KMS-11 (cell line): Measurements from ENCODE around the gene LONRF2.

Experiments used
- H2AFZ ChIP-seq: fragments of 200-600 bp; sonication (generic); 2 replicates; pipeline ENCODE4 v1.6.1; 2016; ENCODE audit warnings: antibody characterized with exemption, mixed run types, low read depth
- H3K27ac ChIP-seq: fragments of 200-600 bp; sonication (generic); 2 replicates; pipeline ENCODE4 v1.6.1; 2016; ENCODE audit warnings: mild to moderate bottlenecking, mixed run types
- H3K27me3 ChIP-seq: fragments of 200-600 bp; sonication (generic); 2 replicates; pipeline ENCODE4 v1.6.1; 2017; ENCODE audit warnings: mild to moderate bottlenecking, low read depth, mixed run types, moderate library complexity; ENCODE audit not compliant: insufficient read depth
- H3K36me3 ChIP-seq: fragments of 200-600 bp; sonication (generic); 2 replicates; pipeline ENCODE4 v1.6.1; 2017; ENCODE audit warnings: mild to moderate bottlenecking, mixed run types; ENCODE audit not compliant: insufficient read depth
- H3K4me1 ChIP-seq: fragments of 200-600 bp; sonication (generic); 2 replicates; pipeline ENCODE4 v1.6.1; 2016; ENCODE audit warnings: mild to moderate bottlenecking, low read depth, mixed run types; ENCODE audit not compliant: poor library complexity, severe bottlenecking
- H3K4me2 ChIP-seq: fragments of 200-600 bp; sonication (generic); 2 replicates; pipeline ENCODE4 v1.7.0; 2016; ENCODE audit warnings: mild to moderate bottlenecking, mixed run types
- H3K4me3 ChIP-seq: fragments of 200-600 bp; sonication (generic); IDR thresholded peaks from 2 replicates; pipeline ENCODE4 v1.6.1; 2017; ENCODE audit warnings: low read depth, low read length, mixed read lengths; ENCODE audit not compliant: insufficient read depth
- H3K79me2 ChIP-seq: fragments of 200-600 bp; sonication (generic); 2 replicates; pipeline ENCODE4 v1.6.1; 2016; ENCODE audit warnings: low read depth, mixed run types; ENCODE audit not compliant: insufficient read depth
- H3K9ac ChIP-seq: fragments of 200-600 bp; sonication (generic); 2 replicates; pipeline ENCODE4 v1.6.1; 2016; ENCODE audit warnings: mild to moderate bottlenecking, mixed run types
- H4K20me1 ChIP-seq: fragments of 200-600 bp; sonication (generic); 2 replicates; pipeline ENCODE4 v1.6.1; 2016; ENCODE audit warnings: mild to moderate bottlenecking, mixed run types; ENCODE audit not compliant: insufficient read depth
- CTCF ChIP-seq: fragments of 200-600 bp; sonication (generic); conservative IDR thresholded peaks from 2 replicates; pipeline ENCODE4 v1.6.1; 2017; ENCODE audit warnings: low read depth, mild to moderate bottlenecking, antibody characterized with exemption, low read length, moderate library complexity, mixed read lengths

Gene LONRF2

DNA sequence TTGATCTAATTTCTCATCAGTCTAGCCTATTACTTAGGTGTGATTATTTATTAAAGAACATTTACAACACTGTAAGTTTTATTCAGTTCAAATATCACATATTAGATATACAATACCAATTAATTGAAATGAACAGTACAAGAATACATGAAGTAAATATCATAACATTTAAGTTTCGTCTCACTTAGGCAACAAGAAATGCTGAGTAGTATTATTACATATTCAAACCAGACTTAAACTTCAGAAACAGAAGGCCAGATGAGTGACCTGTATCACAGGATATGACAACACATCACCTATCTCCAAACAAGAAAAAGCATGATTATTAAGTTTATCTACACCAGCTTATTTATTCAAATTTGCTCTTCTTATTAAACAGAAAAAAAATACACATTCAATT is 48.9 kb downstream of the LONRF2 start:
- Histone ChIP-seq H3K27ac (no peak overlapping the region), H3K9ac (no peak overlapping the region), H3K4me3 (no peak overlapping the region), H4K20me1 (no peaks in the 10 kb centered on the region), H3K36me3 (no peaks in the 10 kb centered on the region), H3K4me1 (no peaks in the 10 kb centered on the region), H3K79me2 (no peaks in the 10 kb centered on the region), H3K4me2 (no peak overlapping the region), H2AFZ (no peak overlapping the region), H3K27me3 (no peaks in the 10 kb centered on the region)
- no peak for TF ChIP-seq CTCF

DNA sequence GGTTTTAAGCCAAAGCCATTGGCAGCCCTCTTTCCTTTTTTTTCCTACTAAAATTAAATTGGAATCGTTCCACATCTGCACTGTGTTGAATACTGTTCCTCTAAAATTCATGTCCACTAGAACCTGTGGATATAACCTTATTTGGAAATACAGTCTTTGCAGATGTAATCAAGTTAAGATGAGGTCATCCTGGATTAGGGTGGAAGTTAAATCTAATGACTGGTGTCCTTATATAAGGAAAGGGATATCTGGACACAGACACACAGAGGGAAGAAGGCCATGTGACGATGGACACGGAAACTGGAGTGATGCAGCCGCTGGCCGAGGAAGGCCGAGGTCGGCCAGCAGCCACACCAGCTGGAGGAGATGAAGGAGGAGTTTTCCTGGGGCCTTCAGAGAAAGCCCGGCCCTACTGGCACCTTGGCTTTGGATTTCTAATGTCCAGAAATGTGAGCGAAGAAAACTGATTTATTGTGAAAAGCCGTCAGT is 49.4 kb downstream of the LONRF2 start:
- no peaks in the 10 kb centered on the region for H4K20me1 ChIP-seq
- H3K4me2 ChIP-seq = no peak overlapping the region
- no peak for TF ChIP-seq CTCF
- no peaks in the 10 kb centered on the region for H3K36me3 ChIP-seq
- H2AFZ ChIP-seq = no peak overlapping the region
- no peak overlapping the region for H3K27ac ChIP-seq
- H3K4me1 ChIP-seq = no peaks in the 10 kb centered on the region
- no peak overlapping the region for H3K9ac ChIP-seq
- H3K27me3 ChIP-seq = no peaks in the 10 kb centered on the region
- H3K79me2 ChIP-seq = no peaks in the 10 kb centered on the region
- H3K4me3 ChIP-seq = no peak overlapping the region

GRCh38 chr2:100271210-100271609 is 51.1 kb downstream of the LONRF2 start:
- Histone ChIP-seq H3K27ac (no peak overlapping the region), H4K20me1 (no peaks in the 10 kb centered on the region), H3K79me2 (no peaks in the 10 kb centered on the region), H3K4me3 (no peak overlapping the region), H3K27me3 (no peaks in the 10 kb centered on the region), H3K4me1 (no peaks in the 10 kb centered on the region), H3K4me2 (no peak overlapping the region), H3K36me3 (no peaks in the 10 kb centered on the region), H3K9ac (no peak overlapping the region), H2AFZ (no peak overlapping the region)
- no peak for TF ChIP-seq CTCF

GRCh38 chr2:100270381-100271146 is 51.7 kb downstream of the LONRF2 start:
- no peak overlapping the region for H3K4me2 ChIP-seq
- H4K20me1 ChIP-seq = no peaks in the 10 kb centered on the region
- no peaks in the 10 kb centered on the region for H3K36me3 ChIP-seq
- H3K27ac ChIP-seq = no peak overlapping the region
- H3K4me1 ChIP-seq = no peaks in the 10 kb centered on the region
- H3K27me3 ChIP-seq = no peaks in the 10 kb centered on the region
- no peak overlapping the region for H3K4me3 ChIP-seq
- H3K79me2 ChIP-seq = no peaks in the 10 kb centered on the region
- no peak overlapping the region for H2AFZ ChIP-seq
- H3K9ac ChIP-seq = no peak overlapping the region
- TF ChIP-seq CTCF = no peak
